GM18526 (cell line): ENCODE measurements around the gene ZMYM2.

ENCODE experiments used
- POLR2A ChIP-seq: IDR thresholded peaks from 3 replicates; pipeline ENCODE4 v1.6.1; 2011; ENCODE audit not compliant: insufficient read length; ENCODE audit errors: extremely low read depth

Gene ZMYM2

GRCh38 chr13:20130652-20131051 lies 172.1 kb downstream of the ZMYM2 start:
- no peak for TF ChIP-seq POLR2A

GRCh38 chr13:20131057-20131832 lies 172.7 kb downstream of the ZMYM2 start:
- TF ChIP-seq POLR2A, result no peak

GRCh38 chr13:20132052-20132634 lies 173.6 kb downstream of the ZMYM2 start:
- no peak for TF ChIP-seq POLR2A

- no peak for TF ChIP-seq POLR2A
Measured at GRCh38 chr13:20134732-20135131, 176.2 kb downstream of the ZMYM2 start.

GRCh38 chr13:20136781-20137703 lies 178.5 kb downstream of the ZMYM2 start:
- no peak for TF ChIP-seq POLR2A

GRCh38 chr13:20137875-20138274 lies 179.3 kb downstream of the ZMYM2 start:
- TF ChIP-seq POLR2A, result no peak

- TF ChIP-seq POLR2A, result no peak
Measured at GRCh38 chr13:20140487-20140886, 182.0 kb downstream of the ZMYM2 start.
